ENCODE data around the gene PPT2. TPM values are rescaled to one million over a fixed set of nuclear protein-coding genes. Genes with fewer than 3 reads are reported as not detected.

PPT2 gene
- total RNA-seq, 4 donors from 2014 or later, result 13.1 to 80.0 (median 28.1) TPM

DNA sequence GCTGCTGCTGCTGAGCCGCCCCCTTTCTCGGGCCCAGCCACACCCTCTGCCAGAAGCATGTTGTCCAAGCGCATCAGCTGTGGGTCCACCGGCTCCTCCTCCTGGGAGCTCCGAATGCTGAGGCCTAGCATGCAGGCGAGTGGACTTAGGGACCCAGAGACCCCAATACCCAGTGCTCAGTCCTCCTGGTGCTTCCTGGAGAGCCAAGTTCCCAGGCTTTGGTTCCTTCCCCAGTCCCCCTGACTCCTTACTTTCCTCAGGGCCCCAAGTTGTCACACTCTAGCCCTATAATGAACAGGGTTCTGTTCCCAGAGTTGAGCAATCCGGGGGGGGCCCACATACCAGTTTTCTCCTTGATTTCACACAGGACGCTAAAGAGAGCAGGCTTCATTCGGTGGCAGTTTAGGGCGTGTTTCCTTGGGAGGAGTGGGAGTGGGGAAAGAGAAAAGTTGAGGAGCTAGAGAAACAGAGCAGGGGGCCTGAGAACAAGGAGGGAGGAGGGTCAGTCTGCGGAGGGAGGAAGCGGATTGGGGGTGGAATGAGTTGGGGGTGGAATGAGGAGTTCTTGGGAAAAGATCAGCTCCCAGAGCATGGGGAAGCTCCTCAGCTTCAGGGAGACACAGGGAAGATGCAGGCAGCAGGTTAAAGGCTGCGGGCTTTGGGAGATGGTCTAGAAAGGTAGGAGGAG, 34.6 kb downstream of the PPT2 start:
- no peaks in the 10 kb centered on the region for H3K27me3 ChIP-seq
- peaks cover 16 to 61% (median 42%) of the 10 kb centered on the region in 4 donors for H3K4me1 ChIP-seq
- H3K27ac ChIP-seq, result peak overlapping the region; percentile 92 to 98 (median 98)
- DNase-seq, result no peak
- no peaks in the 10 kb centered on the region for H3K9me3 ChIP-seq
- intact Hi-C loops (cut with DNase I; ENCODE audit: low total_unique reads), result no loop called here
- peak overlapping the region; percentile 77 to 95 (median 86) for H3K4me3 ChIP-seq
- in situ Hi-C loops (cut with MboI; ENCODE audit: low pct_ligation_motif_present in 1 of 4, low pct_unique_long_range_greater_than_20kb in 1 of 4, low sequenced_read_pairs in 3 of 4), result no loop called here
- no peak for TF ChIP-seq EP300 (IDR thresholded peaks at IDR 0.05; ENCODE audit: low read depth)
- no peak for TF ChIP-seq POLR2AphosphoS5 (IDR thresholded peaks at IDR 0.05)
- no peak for TF ChIP-seq POLR2A (IDR thresholded peaks at IDR 0.05)
- TF ChIP-seq, protein P1, sequence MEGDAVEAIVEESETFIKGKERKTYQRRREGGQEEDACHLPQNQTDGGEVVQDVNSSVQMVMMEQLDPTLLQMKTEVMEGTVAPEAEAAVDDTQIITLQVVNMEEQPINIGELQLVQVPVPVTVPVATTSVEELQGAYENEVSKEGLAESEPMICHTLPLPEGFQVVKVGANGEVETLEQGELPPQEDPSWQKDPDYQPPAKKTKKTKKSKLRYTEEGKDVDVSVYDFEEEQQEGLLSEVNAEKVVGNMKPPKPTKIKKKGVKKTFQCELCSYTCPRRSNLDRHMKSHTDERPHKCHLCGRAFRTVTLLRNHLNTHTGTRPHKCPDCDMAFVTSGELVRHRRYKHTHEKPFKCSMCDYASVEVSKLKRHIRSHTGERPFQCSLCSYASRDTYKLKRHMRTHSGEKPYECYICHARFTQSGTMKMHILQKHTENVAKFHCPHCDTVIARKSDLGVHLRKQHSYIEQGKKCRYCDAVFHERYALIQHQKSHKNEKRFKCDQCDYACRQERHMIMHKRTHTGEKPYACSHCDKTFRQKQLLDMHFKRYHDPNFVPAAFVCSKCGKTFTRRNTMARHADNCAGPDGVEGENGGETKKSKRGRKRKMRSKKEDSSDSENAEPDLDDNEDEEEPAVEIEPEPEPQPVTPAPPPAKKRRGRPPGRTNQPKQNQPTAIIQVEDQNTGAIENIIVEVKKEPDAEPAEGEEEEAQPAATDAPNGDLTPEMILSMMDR (IDR thresholded peaks at IDR 0.05), result no peak
- 22 to 27% methylated on average over 4 to 13 of the region's 13 CpGs for WGBS, 2 donors (ENCODE audit: low coverage in 1 of 2)
- peaks cover 0 to 7% (median under 1%) of the 10 kb centered on the region in 4 donors for H3K36me3 ChIP-seq

DNA sequence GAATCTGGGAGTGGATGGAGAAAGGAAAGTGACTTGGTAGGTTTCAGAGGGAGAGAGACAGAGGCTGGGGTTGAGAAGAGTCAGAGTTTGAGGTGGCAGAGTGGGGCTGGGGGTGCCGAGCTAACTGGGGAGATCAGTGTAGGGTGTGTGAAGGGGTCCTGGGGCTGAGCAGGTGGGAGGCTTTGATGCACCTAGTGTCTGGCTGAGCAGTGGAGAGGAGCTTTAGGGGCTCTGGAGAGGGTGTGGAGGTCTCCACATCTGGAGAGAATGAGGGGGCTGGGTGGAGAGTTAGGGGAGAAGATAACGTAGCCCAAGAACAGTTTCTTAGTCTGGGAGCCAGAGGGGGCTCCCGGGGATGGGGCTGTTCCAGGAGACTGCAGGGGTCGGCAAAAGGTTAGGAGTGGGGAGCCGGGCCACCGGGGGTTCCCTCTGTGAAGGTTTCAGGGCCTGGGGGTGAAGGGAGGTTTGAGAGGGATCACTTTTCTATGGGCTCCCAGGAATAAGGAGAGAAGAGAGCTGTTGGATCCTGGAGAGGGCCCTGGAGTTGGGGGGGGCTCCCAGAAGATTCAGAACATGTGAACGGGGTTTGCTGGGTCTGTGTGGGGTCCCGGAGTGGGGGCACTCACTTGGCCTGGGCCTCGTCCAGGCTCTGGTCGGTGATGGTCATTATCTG, 35.3 kb downstream of the PPT2 start:
- intact Hi-C loops (cut with DNase I; ENCODE audit: low total_unique reads), result no loop called here

DNA sequence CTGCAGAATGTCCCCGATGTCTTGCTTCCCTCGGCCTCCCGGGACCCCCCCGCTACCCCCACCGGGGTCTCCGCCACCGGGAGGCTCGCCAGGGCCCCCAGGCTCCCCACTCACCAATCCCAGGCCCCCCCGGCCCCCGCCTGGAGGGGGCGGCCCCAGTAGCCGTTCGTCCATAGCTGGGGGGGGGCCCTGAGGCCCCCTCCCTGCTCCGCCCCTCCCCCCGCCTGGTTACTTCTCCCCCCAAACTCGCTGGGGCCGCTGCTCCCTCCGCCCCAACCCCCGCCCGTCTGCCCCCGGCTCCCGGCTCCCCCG, 35.8 kb downstream of the PPT2 start:
- peak overlapping the region; percentile 77 to 95 (median 86) for H3K4me3 ChIP-seq
- intact Hi-C loops (cut with DNase I; ENCODE audit: low total_unique reads) (loop anchor here (2.0 kb wide), 1 partner anchor 37 kb away; no protein-coding TSS in a partner anchor), in situ Hi-C loops (cut with MboI; ENCODE audit: low pct_ligation_motif_present in 1 of 4, low pct_unique_long_range_greater_than_20kb in 1 of 4, low sequenced_read_pairs in 3 of 4) (no loop called here)
- TF ChIP-seq POLR2AphosphoS5 (IDR thresholded peaks at IDR 0.05), result no peak
- TF ChIP-seq, protein P1 (IDR thresholded peaks at IDR 0.05), result no peak
- no peak for TF ChIP-seq EP300 (IDR thresholded peaks at IDR 0.05; ENCODE audit: low read depth)
- no peak for TF ChIP-seq POLR2A (IDR thresholded peaks at IDR 0.05)
- peaks cover 0 to 7% (median 0%) of the 10 kb centered on the region in 4 donors for H3K36me3 ChIP-seq
- no peaks in the 10 kb centered on the region for H3K9me3 ChIP-seq
- H3K4me1 ChIP-seq, result peaks cover 17 to 65% (median 42%) of the 10 kb centered on the region in 4 donors
- H3K27ac ChIP-seq, result peak overlapping the region; percentile 92 to 98 (median 98)
- DNase-seq, result no peak
- 11% methylated on average over 11 of the region's 23 CpGs; no CpG with 5 or more reads in 1 of the 2 donors for WGBS, 2 donors (ENCODE audit: low coverage in 1 of 2)
- H3K27me3 ChIP-seq, result no peaks in the 10 kb centered on the region

More for the DNA sequence above, 35.3 kb downstream of the PPT2 start:
- Histone ChIP-seq H3K27me3 (no peaks in the 10 kb centered on the region), H3K4me3 (peak overlapping the region; percentile 77 to 95 (median 86)), H3K4me1 (peaks cover 16 to 61% (median 42%) of the 10 kb centered on the region in 4 donors), H3K9me3 (no peaks in the 10 kb centered on the region), H3K27ac (peak overlapping the region; percentile 92 to 98 (median 98)), H3K36me3 (peaks cover 0 to 7% (median 0%) of the 10 kb centered on the region in 4 donors)
- WGBS, 2 donors (ENCODE audit: low coverage in 1 of 2), result 2 to 6% methylated on average over 3 to 10 of the region's 10 CpGs
- DNase-seq, result no peak
- in situ Hi-C loops (cut with MboI; ENCODE audit: low pct_ligation_motif_present in 1 of 4, low pct_unique_long_range_greater_than_20kb in 1 of 4, low sequenced_read_pairs in 3 of 4), result no loop called here
- no peak for TF ChIP-seq POLR2AphosphoS5 (IDR thresholded peaks at IDR 0.05)
- TF ChIP-seq, protein P1 (IDR thresholded peaks at IDR 0.05), result no peak
- TF ChIP-seq EP300 (IDR thresholded peaks at IDR 0.05; ENCODE audit: low read depth), result no peak
- no peak for TF ChIP-seq POLR2A (IDR thresholded peaks at IDR 0.05)
